ENCODE data around the gene HERC4.

DNA sequence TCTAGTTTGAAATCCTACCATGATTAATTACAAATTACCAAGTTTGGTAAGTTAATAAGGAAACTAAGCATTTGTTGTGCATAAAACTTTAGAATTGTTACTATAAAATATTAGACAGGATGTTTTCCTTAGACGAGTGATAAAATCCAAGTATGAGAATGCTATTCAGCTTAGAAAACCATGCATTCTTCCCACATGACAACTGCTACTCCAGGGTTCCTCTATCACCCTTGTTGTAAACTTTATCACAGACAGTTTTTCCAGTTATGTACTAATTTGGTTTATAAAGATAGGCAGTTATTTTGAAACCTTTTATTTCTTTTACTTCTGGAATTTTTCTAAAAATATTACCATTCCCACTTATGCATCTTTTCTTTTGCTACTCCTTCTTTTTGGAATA is 138.7 kb downstream of the HERC4 start:
- TF ChIP-seq CTCF (IDR thresholded peaks at IDR 0.05) (no peak), POLR2A (IDR thresholded peaks at IDR 0.05) (no peak)

Measured in adrenal gland (tissue), 5 donors.